Right hindlimb (tissue), 1 donor: Measurements from ENCODE around the gene ZNF362.

ENCODE experiments used
- DNase-seq: peaks from one replicate; pipeline ENCODE4 v3.0.0-alpha.2; 2018

The ZNF362 gene

GRCh38 chr1:33269621-33270020 is 13.3 kb downstream of the ZNF362 start:
- no peak for DNase-seq

GRCh38 chr1:33270379-33270778 is 14.1 kb downstream of the ZNF362 start:
- DNase-seq: no peak

GRCh38 chr1:33270808-33271465 is 14.6 kb downstream of the ZNF362 start:
- DNase-seq: no peak

- DNase-seq: no peak
Measured at GRCh38 chr1:33271666-33272505, 15.6 kb downstream of the ZNF362 start.

- no peak for DNase-seq
Measured at GRCh38 chr1:33272509-33272908, 16.2 kb downstream of the ZNF362 start.

GRCh38 chr1:33272930-33273329 is 16.6 kb downstream of the ZNF362 start:
- no peak for DNase-seq

GRCh38 chr1:33273406-33273805 is 17.1 kb downstream of the ZNF362 start:
- DNase-seq: no peak

GRCh38 chr1:33273961-33274371 is 17.7 kb downstream of the ZNF362 start:
- no peak for DNase-seq

- no peak for DNase-seq
Measured at GRCh38 chr1:33274446-33274845, 18.2 kb downstream of the ZNF362 start.

- no peak for DNase-seq
Measured at GRCh38 chr1:33275195-33275594, 18.9 kb downstream of the ZNF362 start.

- no peak for DNase-seq
Measured at GRCh38 chr1:33275706-33276572, 19.6 kb downstream of the ZNF362 start.

GRCh38 chr1:33276573-33277298 is 20.4 kb downstream of the ZNF362 start:
- DNase-seq: no peak

- no peak for DNase-seq
Measured at GRCh38 chr1:33277488-33278084, 21.3 kb downstream of the ZNF362 start.

GRCh38 chr1:33280091-33280661 is 23.9 kb downstream of the ZNF362 start:
- no peak for DNase-seq

GRCh38 chr1:33281554-33282303 is 25.4 kb downstream of the ZNF362 start:
- DNase-seq: no peak

GRCh38 chr1:33282791-33283190 is 26.5 kb downstream of the ZNF362 start:
- no peak for DNase-seq

- DNase-seq: no peak
Measured at GRCh38 chr1:33284049-33284448, 27.8 kb downstream of the ZNF362 start.

GRCh38 chr1:33286451-33287185 is 30.3 kb downstream of the ZNF362 start:
- no peak for DNase-seq

GRCh38 chr1:33287317-33287716 is 31.0 kb downstream of the ZNF362 start:
- DNase-seq: no peak
